ENCODE results near the gene PDE6A.

PDE6A gene

DNA sequence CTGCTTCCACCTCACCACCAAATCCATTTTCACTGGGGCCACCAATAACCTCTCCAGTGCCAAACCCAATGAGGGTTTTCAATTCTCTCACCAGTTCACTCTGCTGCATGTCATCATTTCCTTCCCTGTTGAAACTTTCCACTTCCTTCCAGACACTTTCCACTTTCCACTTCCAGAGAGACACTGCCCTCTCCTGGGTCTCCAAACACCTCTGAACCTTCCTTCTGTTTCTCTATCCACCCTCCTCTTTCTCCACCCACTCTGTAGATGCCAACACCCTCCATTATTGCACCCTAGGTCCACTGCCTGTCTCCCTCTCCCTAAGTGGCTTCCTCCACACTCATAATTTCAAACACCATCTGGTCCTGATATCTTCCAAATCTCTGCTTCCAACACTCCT is 39.6 kb downstream of the PDE6A start:
- Histone ChIP-seq H3K4me1 (peaks cover 19% of the 10 kb centered on the region), H2AFZ (peak overlapping the region; percentile 68), H3K27me3 (ENCODE audit: control insufficient read depth, insufficient read depth, low read length) (no peaks in the 10 kb centered on the region), H3K9me3 (ENCODE audit: control insufficient read depth, low read length) (no peaks in the 10 kb centered on the region), H3K79me2 (no peaks in the 10 kb centered on the region), H3K36me3 (ENCODE audit: control insufficient read depth, insufficient read depth, low read length) (no peaks in the 10 kb centered on the region), H3K4me2 (ENCODE audit: low read length) (peak overlapping the region; percentile 55), H3K27ac (peak overlapping the region; percentile 88), H3K4me3 (ENCODE audit: low read depth, low read length) (no peak overlapping the region), H3K9ac (no peak overlapping the region)
- TF ChIP-seq, protein P1, sequence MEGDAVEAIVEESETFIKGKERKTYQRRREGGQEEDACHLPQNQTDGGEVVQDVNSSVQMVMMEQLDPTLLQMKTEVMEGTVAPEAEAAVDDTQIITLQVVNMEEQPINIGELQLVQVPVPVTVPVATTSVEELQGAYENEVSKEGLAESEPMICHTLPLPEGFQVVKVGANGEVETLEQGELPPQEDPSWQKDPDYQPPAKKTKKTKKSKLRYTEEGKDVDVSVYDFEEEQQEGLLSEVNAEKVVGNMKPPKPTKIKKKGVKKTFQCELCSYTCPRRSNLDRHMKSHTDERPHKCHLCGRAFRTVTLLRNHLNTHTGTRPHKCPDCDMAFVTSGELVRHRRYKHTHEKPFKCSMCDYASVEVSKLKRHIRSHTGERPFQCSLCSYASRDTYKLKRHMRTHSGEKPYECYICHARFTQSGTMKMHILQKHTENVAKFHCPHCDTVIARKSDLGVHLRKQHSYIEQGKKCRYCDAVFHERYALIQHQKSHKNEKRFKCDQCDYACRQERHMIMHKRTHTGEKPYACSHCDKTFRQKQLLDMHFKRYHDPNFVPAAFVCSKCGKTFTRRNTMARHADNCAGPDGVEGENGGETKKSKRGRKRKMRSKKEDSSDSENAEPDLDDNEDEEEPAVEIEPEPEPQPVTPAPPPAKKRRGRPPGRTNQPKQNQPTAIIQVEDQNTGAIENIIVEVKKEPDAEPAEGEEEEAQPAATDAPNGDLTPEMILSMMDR (IDR thresholded peaks at IDR 0.05): no peak

GRCh38 chr5:149904293-149904886 is 40.2 kb downstream of the PDE6A start:
- H3K36me3 ChIP-seq (ENCODE audit: control insufficient read depth, insufficient read depth, low read length): no peaks in the 10 kb centered on the region
- no peaks in the 10 kb centered on the region for H3K9me3 ChIP-seq (ENCODE audit: control insufficient read depth, low read length)
- H3K4me1 ChIP-seq: peaks cover 19% of the 10 kb centered on the region
- H3K27me3 ChIP-seq (ENCODE audit: control insufficient read depth, insufficient read depth, low read length): no peaks in the 10 kb centered on the region
- peak overlapping the region; percentile 55 for H3K4me2 ChIP-seq (ENCODE audit: low read length)
- TF ChIP-seq, protein P1 (IDR thresholded peaks at IDR 0.05): no peak
- H3K79me2 ChIP-seq: no peaks in the 10 kb centered on the region
- H3K4me3 ChIP-seq (ENCODE audit: low read depth, low read length): no peak overlapping the region
- no peak overlapping the region for H3K9ac ChIP-seq
- H2AFZ ChIP-seq: peak overlapping the region; percentile 68
- H3K27ac ChIP-seq: peak overlapping the region; percentile 88

DNA sequence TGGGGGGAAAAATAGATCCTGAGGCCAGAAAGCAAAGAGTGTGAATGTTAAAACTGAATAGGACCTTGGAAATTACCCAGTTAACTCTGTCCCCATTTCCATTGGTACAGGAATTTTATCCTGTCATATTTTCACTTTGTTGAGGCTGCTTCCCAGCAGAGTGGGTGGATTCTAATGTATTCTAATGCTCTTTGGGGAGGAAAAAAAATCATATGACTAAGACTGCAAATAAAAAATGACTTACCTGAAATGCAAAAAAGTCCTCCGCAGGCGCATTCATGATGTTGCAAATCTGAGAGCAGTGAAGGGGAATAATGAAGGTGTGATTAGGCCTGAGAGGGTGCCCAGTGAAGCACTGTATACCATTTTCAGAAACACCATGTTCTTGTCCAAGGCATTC is 41.2 kb downstream of the PDE6A start:
- no peak overlapping the region for H3K4me2 ChIP-seq (ENCODE audit: low read length)
- H3K9ac ChIP-seq: no peak overlapping the region
- H3K9me3 ChIP-seq (ENCODE audit: control insufficient read depth, low read length): no peaks in the 10 kb centered on the region
- H3K27me3 ChIP-seq (ENCODE audit: control insufficient read depth, insufficient read depth, low read length): no peaks in the 10 kb centered on the region
- peak overlapping the region; percentile 68 for H2AFZ ChIP-seq
- H3K27ac ChIP-seq: peak overlapping the region; percentile 88
- TF ChIP-seq, protein P1 (IDR thresholded peaks at IDR 0.05): no peak
- no peaks in the 10 kb centered on the region for H3K79me2 ChIP-seq
- peaks cover 19% of the 10 kb centered on the region for H3K4me1 ChIP-seq
- no peaks in the 10 kb centered on the region for H3K36me3 ChIP-seq (ENCODE audit: control insufficient read depth, insufficient read depth, low read length)
- H3K4me3 ChIP-seq (ENCODE audit: low read depth, low read length): no peak overlapping the region

GRCh38 chr5:149902177-149902576 is 42.4 kb downstream of the PDE6A start:
- no peak overlapping the region for H3K4me2 ChIP-seq (ENCODE audit: low read length)
- TF ChIP-seq, protein P1 (IDR thresholded peaks at IDR 0.05): no peak
- H2AFZ ChIP-seq: peak overlapping the region; percentile 45

DNA sequence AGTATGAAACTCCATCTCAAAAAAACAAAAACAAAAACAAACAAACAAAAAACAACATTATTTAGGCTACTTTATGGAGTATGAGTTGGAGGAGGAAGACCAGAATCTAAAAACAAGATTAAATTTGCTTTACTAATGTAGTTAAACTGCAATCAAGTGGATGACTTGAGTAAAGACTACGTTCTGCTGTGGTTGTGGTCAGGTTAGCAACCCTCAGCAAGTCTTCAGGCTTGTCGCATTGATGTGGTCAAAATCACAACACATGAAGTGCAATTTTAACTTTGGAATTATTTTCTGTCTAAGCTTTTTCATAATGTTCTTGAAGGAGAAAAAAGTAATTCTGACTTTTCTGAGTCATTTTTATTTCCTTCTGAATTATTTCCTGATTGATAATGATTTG is 43.1 kb downstream of the PDE6A start:
- no peak overlapping the region for H2AFZ ChIP-seq
- no peaks in the 10 kb centered on the region for H3K79me2 ChIP-seq
- H3K4me3 ChIP-seq (ENCODE audit: low read depth, low read length): no peak overlapping the region
- H3K36me3 ChIP-seq (ENCODE audit: control insufficient read depth, insufficient read depth, low read length): no peaks in the 10 kb centered on the region
- peaks cover 19% of the 10 kb centered on the region for H3K4me1 ChIP-seq
- H3K9ac ChIP-seq: no peak overlapping the region
- no peaks in the 10 kb centered on the region for H3K9me3 ChIP-seq (ENCODE audit: control insufficient read depth, low read length)
- H3K4me2 ChIP-seq (ENCODE audit: low read length): no peak overlapping the region
- H3K27me3 ChIP-seq (ENCODE audit: control insufficient read depth, insufficient read depth, low read length): no peaks in the 10 kb centered on the region
- TF ChIP-seq, protein P1 (IDR thresholded peaks at IDR 0.05): no peak
- no peak overlapping the region for H3K27ac ChIP-seq

More at GRCh38 chr5:149902177-149902576, 42.4 kb downstream of the PDE6A start:
- no peaks in the 10 kb centered on the region for H3K79me2 ChIP-seq
- no peaks in the 10 kb centered on the region for H3K36me3 ChIP-seq (ENCODE audit: control insufficient read depth, insufficient read depth, low read length)
- no peaks in the 10 kb centered on the region for H3K9me3 ChIP-seq (ENCODE audit: control insufficient read depth, low read length)
- H3K27me3 ChIP-seq (ENCODE audit: control insufficient read depth, insufficient read depth, low read length): no peaks in the 10 kb centered on the region
- no peak overlapping the region for H3K9ac ChIP-seq
- H3K27ac ChIP-seq: no peak overlapping the region
- no peak overlapping the region for H3K4me3 ChIP-seq (ENCODE audit: low read depth, low read length)
- H3K4me1 ChIP-seq: peaks cover 19% of the 10 kb centered on the region

Data from parathyroid adenoma (tissue), 2 donors.